ENCODE measurements around the gene P4HB.

DNA sequence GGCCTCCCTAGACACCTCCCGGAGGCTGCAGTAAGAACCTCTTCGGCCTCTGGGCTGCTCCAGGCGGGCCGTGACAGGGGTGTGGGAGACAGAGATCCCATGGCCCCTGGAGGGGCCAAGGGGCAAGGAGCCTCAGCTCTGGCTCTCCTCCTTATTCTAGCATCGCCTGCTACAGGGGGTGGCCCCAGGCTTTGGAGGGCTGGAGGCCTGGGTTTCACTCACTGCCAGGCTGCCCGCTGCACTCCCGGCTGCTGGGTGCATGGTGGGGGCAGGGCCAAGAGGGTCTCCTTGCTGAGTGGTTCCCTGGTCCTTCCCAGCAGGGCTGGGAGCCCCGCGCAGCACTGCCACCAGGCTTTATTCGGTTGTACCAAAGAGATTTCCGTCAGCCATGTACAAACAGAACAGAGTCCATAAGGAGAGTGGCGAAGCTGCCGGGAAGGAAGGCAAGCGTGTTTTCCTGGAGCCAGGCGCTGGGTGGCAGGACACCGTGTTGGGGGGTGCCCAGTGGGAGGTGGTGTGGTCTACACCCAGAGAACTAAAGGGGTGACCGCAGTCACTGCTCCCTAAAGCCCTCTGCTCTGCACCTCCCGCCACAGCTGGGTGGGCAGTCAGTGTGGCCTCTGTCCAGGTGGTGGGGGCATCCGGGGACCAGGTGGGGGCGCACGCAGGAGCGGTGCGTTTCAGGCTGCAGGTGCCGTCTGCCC lies 43.7 kb upstream of the P4HB start:
- TF ChIP-seq, protein P1, sequence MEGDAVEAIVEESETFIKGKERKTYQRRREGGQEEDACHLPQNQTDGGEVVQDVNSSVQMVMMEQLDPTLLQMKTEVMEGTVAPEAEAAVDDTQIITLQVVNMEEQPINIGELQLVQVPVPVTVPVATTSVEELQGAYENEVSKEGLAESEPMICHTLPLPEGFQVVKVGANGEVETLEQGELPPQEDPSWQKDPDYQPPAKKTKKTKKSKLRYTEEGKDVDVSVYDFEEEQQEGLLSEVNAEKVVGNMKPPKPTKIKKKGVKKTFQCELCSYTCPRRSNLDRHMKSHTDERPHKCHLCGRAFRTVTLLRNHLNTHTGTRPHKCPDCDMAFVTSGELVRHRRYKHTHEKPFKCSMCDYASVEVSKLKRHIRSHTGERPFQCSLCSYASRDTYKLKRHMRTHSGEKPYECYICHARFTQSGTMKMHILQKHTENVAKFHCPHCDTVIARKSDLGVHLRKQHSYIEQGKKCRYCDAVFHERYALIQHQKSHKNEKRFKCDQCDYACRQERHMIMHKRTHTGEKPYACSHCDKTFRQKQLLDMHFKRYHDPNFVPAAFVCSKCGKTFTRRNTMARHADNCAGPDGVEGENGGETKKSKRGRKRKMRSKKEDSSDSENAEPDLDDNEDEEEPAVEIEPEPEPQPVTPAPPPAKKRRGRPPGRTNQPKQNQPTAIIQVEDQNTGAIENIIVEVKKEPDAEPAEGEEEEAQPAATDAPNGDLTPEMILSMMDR (IDR thresholded peaks at IDR 0.05), result no peak
- TF ChIP-seq POLR2AphosphoS5 (IDR thresholded peaks at IDR 0.05), result no peak

Measured in breast epithelium (tissue), 3 donors.